GM23338 (cell line): ENCODE results near the gene RSPH1. TPM values are rescaled to one million over a fixed set of nuclear protein-coding genes. Genes with fewer than 3 reads are reported as not detected.

Source experiments
- ATAC-seq: fragments of 200-7000 bp; cut with Tn5 transposase; 3 replicates; pipeline ENCODE4 v1.9.1; 2020
- DNase-seq: peaks from one replicate; pipeline ENCODE4 v3.0.0-alpha.2; 2015; ENCODE audit warnings: low spot score
- H2AFZ ChIP-seq: fragments of 200-600 bp; sonication (generic); 2 replicates; pipeline ENCODE4 v1.8.0; 2016; ENCODE audit warnings: antibody characterized with exemption, mild to moderate bottlenecking, moderate library complexity
- H3F3A ChIP-seq: fragments of 200-600 bp; sonication (generic); replicated peaks from 2 replicates; pipeline ENCODE4 v1.8.0; 2017; ENCODE audit warnings: antibody characterized with exemption, mixed run types, low read depth
- H3K27ac ChIP-seq: fragments of 200-600 bp; sonication (generic); 2 replicates; pipeline ENCODE4 v1.6.1; 2016; ENCODE audit warnings: low read depth
- H3K27me3 ChIP-seq: fragments of 200-600 bp; sonication (generic); 2 replicates; pipeline ENCODE4 v1.8.0; 2016; ENCODE audit warnings: mild to moderate bottlenecking, mixed run types, moderate library complexity; ENCODE audit not compliant: insufficient read depth
- H3K36me3 ChIP-seq: fragments of 200-600 bp; sonication (generic); 2 replicates; pipeline ENCODE4 v1.8.0; 2016; ENCODE audit warnings: mild to moderate bottlenecking; ENCODE audit not compliant: insufficient read depth
- H3K4me1 ChIP-seq: fragments of 200-600 bp; sonication (generic); 2 replicates; pipeline ENCODE4 v1.8.0; 2016; ENCODE audit warnings: mild to moderate bottlenecking, moderate library complexity; ENCODE audit not compliant: insufficient read depth
- H3K4me2 ChIP-seq: fragments of 200-600 bp; sonication (generic); 2 replicates; pipeline ENCODE4 v1.7.1; 2017; ENCODE audit warnings: mixed run types
- H3K4me3 ChIP-seq: fragments of 200-600 bp; sonication (generic); 2 replicates; pipeline ENCODE4 v1.6.1; 2016; ENCODE audit warnings: mixed run types
- H3K79me2 ChIP-seq: fragments of 200-600 bp; sonication (generic); replicated peaks from 2 replicates; pipeline ENCODE4 v1.8.0; 2017; ENCODE audit warnings: mild to moderate bottlenecking; ENCODE audit not compliant: insufficient read depth
- H3K9me2 ChIP-seq: fragments of 200-600 bp; sonication (generic); 2 replicates; pipeline ENCODE4 v1.8.0; 2017; ENCODE audit not compliant: insufficient read depth
- H4K20me1 ChIP-seq: fragments of 200-600 bp; sonication (generic); replicated peaks from 2 replicates; pipeline ENCODE4 v1.8.0; 2017; ENCODE audit warnings: mild to moderate bottlenecking; ENCODE audit not compliant: insufficient read depth
- H3K27ac Mint-ChIP-seq: 2 replicates; pipeline ENCODE4 v1.8.0; 2020; ENCODE audit warnings: inconsistent platforms, mild to moderate bottlenecking, moderate library complexity, mixed read lengths
- H3K27me3 Mint-ChIP-seq: 3 replicates; pipeline ENCODE4 v1.8.0; 2022; ENCODE audit warnings: low read depth, mild to moderate bottlenecking, moderate library complexity, mixed read lengths, inconsistent platforms; ENCODE audit not compliant: insufficient read depth, poor library complexity
- H3K36me3 Mint-ChIP-seq: 3 replicates; pipeline ENCODE4 v1.8.0; 2021; ENCODE audit warnings: low read depth, mild to moderate bottlenecking, inconsistent platforms, moderate library complexity, mixed read lengths
- H3K4me1 Mint-ChIP-seq: 3 replicates; pipeline ENCODE4 v1.8.0; 2020; ENCODE audit warnings: mild to moderate bottlenecking, inconsistent platforms, mixed read lengths
- H3K4me3 Mint-ChIP-seq: 3 replicates; pipeline ENCODE4 v1.8.0; 2021; ENCODE audit warnings: moderate library complexity, mild to moderate bottlenecking, inconsistent platforms, mixed read lengths
- H3K9me3 Mint-ChIP-seq: 3 replicates; pipeline ENCODE4 v1.8.0; 2020; ENCODE audit warnings: moderate library complexity, mild to moderate bottlenecking, inconsistent platforms, mixed read lengths
- CREB1 ChIP-seq: fragments of 250-450 bp; sonication (Bioruptor Pico); IDR thresholded peaks from 2 replicates; pipeline ENCODE4 v1.5.0; 2020; ENCODE audit warnings: low read depth, mild to moderate bottlenecking, moderate library complexity
- EZH2phosphoT487 ChIP-seq: fragments of 200-600 bp; sonication (generic); IDR thresholded peaks from one replicate; pipeline ENCODE4 v1.8.1; 2018; ENCODE audit warnings: antibody characterized with exemption; ENCODE audit not compliant: unreplicated experiment
- JUNB ChIP-seq: IDR thresholded peaks from one replicate; pipeline ENCODE4 v1.6.1; 2016; ENCODE audit warnings: antibody characterized with exemption; ENCODE audit not compliant: unreplicated experiment
- NANOG ChIP-seq: IDR thresholded peaks from 2 replicates; pipeline ENCODE4 v1.6.1; 2016; ENCODE audit warnings: antibody characterized with exemption, borderline replicate concordance
- POLR2AphosphoS5 ChIP-seq: IDR thresholded peaks from 2 replicates; pipeline ENCODE4 v1.6.1; 2016; ENCODE audit warnings: antibody characterized with exemption, low read depth
- STAT1 ChIP-seq: IDR thresholded peaks from one replicate; pipeline ENCODE4 v1.6.1; 2016; ENCODE audit warnings: antibody characterized with exemption; ENCODE audit not compliant: unreplicated experiment
- ZNF331 ChIP-seq: fragments of 250-450 bp; sonication (Bioruptor Pico); IDR thresholded peaks from 2 replicates; pipeline ENCODE4 v1.5.0; 2020; ENCODE audit warnings: low read depth, mild to moderate bottlenecking, moderate library complexity
- ZNF462 ChIP-seq: fragments of 250-450 bp; sonication (Bioruptor Pico); IDR thresholded peaks from 2 replicates; pipeline ENCODE4 v1.5.0; 2020; ENCODE audit warnings: mild to moderate bottlenecking, moderate library complexity
- polyA plus RNA-seq: library from polyadenylated mRNA; unstranded; fragments of >200 nt; fragmentation: Nextera tagmentation; extraction: Ambion mirVana; gene quantifications from 2 replicates; pipeline ENCODE4 v1.2.1, GENCODE V29; 2016
- total RNA-seq: library from RNA; depleted of rRNA; stranded (reverse); fragments of >200 nt; shearing (Covaris generic); gene quantifications from 2 replicates; pipeline ENCODE4 v1.2.3, GENCODE V29; 2014
- TF ChIP-seq, protein P1 (sequence below), 2 experiments: fragments of 200-600 bp in 1 of 2; sonication (generic) in 1 of 2; conservative IDR thresholded peaks; 2 replicates each; pipeline versions ENCODE4 v1.5.1 to v1.6.1; 2016 to 2017; ENCODE audit warnings: antibody characterized with exemption in 2 of 2, low read depth in 2 of 2, mild to moderate bottlenecking in 2 of 2, moderate library complexity in 1 of 2
- TF ChIP-seq, protein P2 (sequence below): IDR thresholded peaks from one replicate; pipeline ENCODE4 v1.6.1; 2018; ENCODE audit warnings: antibody characterized with exemption; ENCODE audit not compliant: unreplicated experiment
- TF ChIP-seq, protein P3 (sequence below): IDR thresholded peaks from 2 replicates; pipeline ENCODE4 v1.6.1; 2016; ENCODE audit warnings: antibody characterized with exemption

Gene RSPH1
- total and polyA plus RNA-seq, 2 experiments from 2014 or later, result 0.23 TPM; not detected in 1

DNA sequence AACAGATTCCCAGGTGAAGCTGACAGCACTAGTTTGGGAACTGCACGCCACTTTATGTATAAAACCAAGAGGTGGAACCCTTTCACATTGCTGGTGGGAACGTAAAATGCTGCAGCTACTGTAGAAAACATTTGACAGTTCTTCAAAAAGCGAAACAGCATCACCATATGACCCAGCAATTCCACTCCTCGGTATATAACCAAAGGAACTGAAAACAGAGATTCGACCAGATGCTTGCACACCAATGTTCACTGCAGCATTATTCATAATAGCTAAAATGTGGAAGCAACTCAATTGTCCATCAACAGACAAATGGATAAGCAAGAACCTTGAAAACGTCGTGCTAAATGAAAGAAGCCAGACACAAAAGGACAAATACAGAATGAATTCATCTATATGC, 17.5 kb downstream of the RSPH1 start (continued):
- TF ChIP-seq, protein P1, sequence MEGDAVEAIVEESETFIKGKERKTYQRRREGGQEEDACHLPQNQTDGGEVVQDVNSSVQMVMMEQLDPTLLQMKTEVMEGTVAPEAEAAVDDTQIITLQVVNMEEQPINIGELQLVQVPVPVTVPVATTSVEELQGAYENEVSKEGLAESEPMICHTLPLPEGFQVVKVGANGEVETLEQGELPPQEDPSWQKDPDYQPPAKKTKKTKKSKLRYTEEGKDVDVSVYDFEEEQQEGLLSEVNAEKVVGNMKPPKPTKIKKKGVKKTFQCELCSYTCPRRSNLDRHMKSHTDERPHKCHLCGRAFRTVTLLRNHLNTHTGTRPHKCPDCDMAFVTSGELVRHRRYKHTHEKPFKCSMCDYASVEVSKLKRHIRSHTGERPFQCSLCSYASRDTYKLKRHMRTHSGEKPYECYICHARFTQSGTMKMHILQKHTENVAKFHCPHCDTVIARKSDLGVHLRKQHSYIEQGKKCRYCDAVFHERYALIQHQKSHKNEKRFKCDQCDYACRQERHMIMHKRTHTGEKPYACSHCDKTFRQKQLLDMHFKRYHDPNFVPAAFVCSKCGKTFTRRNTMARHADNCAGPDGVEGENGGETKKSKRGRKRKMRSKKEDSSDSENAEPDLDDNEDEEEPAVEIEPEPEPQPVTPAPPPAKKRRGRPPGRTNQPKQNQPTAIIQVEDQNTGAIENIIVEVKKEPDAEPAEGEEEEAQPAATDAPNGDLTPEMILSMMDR (conservative IDR thresholded peaks at IDR 0.05; ENCODE audit: low read depth in 2 of 2), result no peak
- TF ChIP-seq ZNF331 (CRISPR knock-in tag), result no peak

DNA sequence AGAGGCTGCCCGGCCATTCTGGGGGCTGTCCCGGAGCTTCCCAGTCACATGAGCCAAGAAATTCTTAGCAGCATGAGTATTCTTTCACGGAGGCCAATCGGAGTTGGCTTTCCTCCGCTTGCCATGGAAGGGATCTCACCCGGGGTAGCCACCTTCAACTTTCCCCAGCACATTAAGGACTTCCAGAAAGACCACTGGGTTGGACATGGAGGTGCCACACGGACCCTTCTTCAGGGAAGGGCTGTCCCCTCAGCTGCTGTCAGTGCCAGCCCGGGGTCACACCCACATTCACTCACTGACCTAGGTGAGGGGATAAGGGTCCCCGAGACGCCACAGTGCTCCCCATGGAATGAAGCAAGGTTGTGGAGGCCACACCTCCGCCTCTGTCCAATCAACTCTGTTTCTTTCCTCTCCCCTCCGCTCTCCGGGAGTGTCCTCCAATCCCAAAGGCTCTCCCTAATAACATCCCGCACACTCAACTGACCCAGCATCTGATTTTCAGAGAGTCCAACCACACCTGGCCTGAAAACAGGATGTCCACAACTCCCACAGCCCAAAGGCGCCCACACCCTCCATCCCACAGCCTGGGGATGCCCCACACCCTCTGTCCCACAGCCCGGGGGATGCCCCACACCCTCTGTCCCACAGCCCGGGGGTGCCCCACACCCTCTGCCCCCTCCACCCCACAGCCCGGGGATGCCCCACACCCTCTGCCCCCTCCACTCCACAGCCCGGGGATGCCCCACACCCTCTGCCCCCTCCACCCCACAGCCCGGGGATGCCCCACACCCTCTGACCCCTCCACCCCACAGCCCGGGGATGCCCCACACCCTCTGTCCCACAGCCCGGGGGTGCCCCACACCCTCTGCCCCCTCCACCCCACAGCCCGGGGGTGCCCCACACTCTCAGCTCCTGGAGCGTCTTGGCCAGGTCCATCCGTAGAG, 19.4 kb downstream of the RSPH1 start:
- no peak for ATAC-seq
- H3K27me3 Mint-ChIP-seq, result peaks cover 11% of the 10 kb centered on the region
- no peaks in the 10 kb centered on the region for H3K9me3 Mint-ChIP-seq
- Histone ChIP-seq H3K4me2 (no peak overlapping the region), H4K20me1 (no peaks in the 10 kb centered on the region), H3K27me3 (no peaks in the 10 kb centered on the region), H3K36me3 (no peaks in the 10 kb centered on the region), H3K27ac (no peak overlapping the region), H3F3A (no peaks in the 10 kb centered on the region), H3K79me2 (no peaks in the 10 kb centered on the region), H2AFZ (no peak overlapping the region), H3K4me3 (no peak overlapping the region), H3K4me1 (no peaks in the 10 kb centered on the region; the same call in 1 of the 2 replicates), H3K9me2 (no peaks in the 10 kb centered on the region)
- DNase-seq, result no peak
- H3K4me1 Mint-ChIP-seq, result peaks cover 22% of the 10 kb centered on the region
- no peaks in the 10 kb centered on the region for H3K36me3 Mint-ChIP-seq
- H3K27ac Mint-ChIP-seq, result no peak overlapping the region
- H3K4me3 Mint-ChIP-seq, result no peak overlapping the region
- TF ChIP-seq ZNF331 (CRISPR knock-in tag) (no peak), EZH2phosphoT487 (no peak), POLR2AphosphoS5 (no peak), CREB1 (CRISPR knock-in tag) (no peak), STAT1 (no peak), ZNF462 (CRISPR knock-in tag) (no peak), JUNB (no peak), NANOG (no peak)
- TF ChIP-seq, protein P2, sequence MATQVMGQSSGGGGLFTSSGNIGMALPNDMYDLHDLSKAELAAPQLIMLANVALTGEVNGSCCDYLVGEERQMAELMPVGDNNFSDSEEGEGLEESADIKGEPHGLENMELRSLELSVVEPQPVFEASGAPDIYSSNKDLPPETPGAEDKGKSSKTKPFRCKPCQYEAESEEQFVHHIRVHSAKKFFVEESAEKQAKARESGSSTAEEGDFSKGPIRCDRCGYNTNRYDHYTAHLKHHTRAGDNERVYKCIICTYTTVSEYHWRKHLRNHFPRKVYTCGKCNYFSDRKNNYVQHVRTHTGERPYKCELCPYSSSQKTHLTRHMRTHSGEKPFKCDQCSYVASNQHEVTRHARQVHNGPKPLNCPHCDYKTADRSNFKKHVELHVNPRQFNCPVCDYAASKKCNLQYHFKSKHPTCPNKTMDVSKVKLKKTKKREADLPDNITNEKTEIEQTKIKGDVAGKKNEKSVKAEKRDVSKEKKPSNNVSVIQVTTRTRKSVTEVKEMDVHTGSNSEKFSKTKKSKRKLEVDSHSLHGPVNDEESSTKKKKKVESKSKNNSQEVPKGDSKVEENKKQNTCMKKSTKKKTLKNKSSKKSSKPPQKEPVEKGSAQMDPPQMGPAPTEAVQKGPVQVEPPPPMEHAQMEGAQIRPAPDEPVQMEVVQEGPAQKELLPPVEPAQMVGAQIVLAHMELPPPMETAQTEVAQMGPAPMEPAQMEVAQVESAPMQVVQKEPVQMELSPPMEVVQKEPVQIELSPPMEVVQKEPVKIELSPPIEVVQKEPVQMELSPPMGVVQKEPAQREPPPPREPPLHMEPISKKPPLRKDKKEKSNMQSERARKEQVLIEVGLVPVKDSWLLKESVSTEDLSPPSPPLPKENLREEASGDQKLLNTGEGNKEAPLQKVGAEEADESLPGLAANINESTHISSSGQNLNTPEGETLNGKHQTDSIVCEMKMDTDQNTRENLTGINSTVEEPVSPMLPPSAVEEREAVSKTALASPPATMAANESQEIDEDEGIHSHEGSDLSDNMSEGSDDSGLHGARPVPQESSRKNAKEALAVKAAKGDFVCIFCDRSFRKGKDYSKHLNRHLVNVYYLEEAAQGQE, result no peak
- TF ChIP-seq, protein P3, sequence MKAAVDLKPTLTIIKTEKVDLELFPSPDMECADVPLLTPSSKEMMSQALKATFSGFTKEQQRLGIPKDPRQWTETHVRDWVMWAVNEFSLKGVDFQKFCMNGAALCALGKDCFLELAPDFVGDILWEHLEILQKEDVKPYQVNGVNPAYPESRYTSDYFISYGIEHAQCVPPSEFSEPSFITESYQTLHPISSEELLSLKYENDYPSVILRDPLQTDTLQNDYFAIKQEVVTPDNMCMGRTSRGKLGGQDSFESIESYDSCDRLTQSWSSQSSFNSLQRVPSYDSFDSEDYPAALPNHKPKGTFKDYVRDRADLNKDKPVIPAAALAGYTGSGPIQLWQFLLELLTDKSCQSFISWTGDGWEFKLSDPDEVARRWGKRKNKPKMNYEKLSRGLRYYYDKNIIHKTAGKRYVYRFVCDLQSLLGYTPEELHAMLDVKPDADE, result no peak
